Aorta (tissue), 5 donors: ENCODE measurements around the gene THBS3. TPM values are rescaled to one million over a fixed set of nuclear protein-coding genes. Genes with fewer than 3 reads are reported as not detected.
A peak's percentile ranks its signal among the peaks of the same experiment; 100 is the strongest.
"Not testable (repeated sequence)": the region's sequence is repeated elsewhere in the genome, so short reads cannot be mapped to it uniquely, and the experiment has no call there.

Experiments
- ATAC-seq: fragments of 200-7000 bp; cut with Tn5 transposase; one replicate; pipeline ENCODE4 v1.9.1; 2022; ENCODE audit warnings: moderate library complexity; ENCODE audit not compliant: low FRiP score
- DNase-seq, 2 donors: peaks; one replicate each; pipeline ENCODE4 v3.0.0-alpha.2; 2020
- H3K27ac ChIP-seq, 2 donors: one replicate each; pipeline ENCODE4 v1.5.1; 2013; ENCODE audit warnings: low read length in 2 of 2, mild to moderate bottlenecking in 2 of 2, moderate library complexity in 2 of 2, control low read depth in 1 of 2, inconsistent platforms in 1 of 2, low read depth in 1 of 2
- H3K27me3 ChIP-seq, 2 donors: one replicate each; pipeline ENCODE4 v1.6.1; 2013; ENCODE audit warnings: control low read depth in 1 of 2, low read length in 1 of 2, mild to moderate bottlenecking in 1 of 2, moderate library complexity in 1 of 2; ENCODE audit not compliant: insufficient read depth in 2 of 2, control insufficient read depth in 1 of 2
- H3K36me3 ChIP-seq, 2 donors: one replicate each; pipeline ENCODE4 v1.6.1; 2013; ENCODE audit warnings: control low read depth in 1 of 2, low read length in 1 of 2, mild to moderate bottlenecking in 1 of 2; ENCODE audit not compliant: insufficient read depth in 2 of 2, control insufficient read depth in 1 of 2
- H3K4me1 ChIP-seq, 2 donors: one replicate each; pipeline ENCODE4 v1.6.1; 2013; ENCODE audit warnings: low read length in 2 of 2, control low read depth in 1 of 2, mild to moderate bottlenecking in 1 of 2, moderate library complexity in 1 of 2; ENCODE audit not compliant: insufficient read depth in 2 of 2, control insufficient read depth in 1 of 2
- H3K4me3 ChIP-seq, 2 donors: one replicate each; pipeline ENCODE4 v1.5.1; 2013; ENCODE audit warnings: low read length in 2 of 2, control low read depth in 1 of 2, mild to moderate bottlenecking in 1 of 2
- H3K9me3 ChIP-seq: one replicate; pipeline ENCODE4 v1.6.1; 2013; ENCODE audit warnings: mild to moderate bottlenecking, low read length; ENCODE audit not compliant: control insufficient read depth
- WGBS, 2 donors: extraction: QIAGEN DNeasy Blood & Tissue Kit; methylation state at CpG; one replicate each; pipeline ENCODE4 v1.1.7; 2013; 5-methylcytosine and 5-hydroxymethylcytosine counted together
- intact Hi-C, 2 donors: fragments of 100-400 bp; cut with DNase I; formaldehyde crosslinking; loops; one replicate each; pipeline versions ENCODE4 v1.14.2 to v1.15.0; 2022
- polyA plus RNA-seq, 2 donors: library from polyadenylated mRNA; stranded (reverse); fragments of 200-250 nt; gene quantifications; one replicate each; pipeline ENCODE4 v1.2.3, GENCODE V29; 2013
- total RNA-seq, 2 donors: library from RNA; stranded (reverse); fragmentation: NEBNext Ultra II Directional; extraction: Animal tissue kit (Norgen Biotek cat#: 25700); gene quantifications; one replicate each; pipeline ENCODE4 v1.2.1, GENCODE V29; 2021
- donor health status: healthy with polysubstance abuse.
- donor health status: Bipolar disorder and iron deficiency.
- donor health status: DM: no; HTN: no; CAD: no.
- donor health status: DM: no; HTN: no; CAD: no.
- donor health status: DM: yes; HTN: yes; CAD: no.

THBS3 gene
- total and polyA plus RNA-seq, 4 donors: 21.7 to 195 (median 78.4) TPM

GRCh38 chr1:155164625-155165024, 43.1 kb downstream of the THBS3 start:
- H3K27me3 ChIP-seq, H3K4me3 ChIP-seq, H3K4me1 ChIP-seq, ATAC-seq, H3K27ac ChIP-seq, H3K9me3 ChIP-seq, H3K36me3 ChIP-seq, intact Hi-C loops: not testable (repeated sequence)
- DNase-seq: peak in 1 of 2 donors; percentile 5
- WGBS, 2 donors: 94 to 98% methylated on average over 11 of the region's 11 CpGs

GRCh38 chr1:155163785-155164184, 43.9 kb downstream of the THBS3 start:
- H3K9me3 ChIP-seq, H3K4me3 ChIP-seq, H3K36me3 ChIP-seq, H3K4me1 ChIP-seq, intact Hi-C loops, ATAC-seq, H3K27ac ChIP-seq, H3K27me3 ChIP-seq, DNase-seq: not testable (repeated sequence)
- 94 to 98% methylated on average over 4 of the region's 4 CpGs for WGBS, 2 donors

- H3K9me3 ChIP-seq, ATAC-seq, H3K27ac ChIP-seq, H3K36me3 ChIP-seq, DNase-seq, intact Hi-C loops, H3K4me3 ChIP-seq, H3K4me1 ChIP-seq, H3K27me3 ChIP-seq: not testable (repeated sequence)
- 95 to 100% methylated on average over 6 of the region's 6 CpGs for WGBS, 2 donors
These were observed 45.1 kb downstream of the THBS3 start for GRCh38 chr1:155162631-155163030.

- Histone ChIP-seq H3K36me3 (no peaks in the 10 kb centered on the region), H3K27ac (no peak overlapping the region), H3K27me3 (no peaks in the 10 kb centered on the region), H3K4me3 (no peak overlapping the region), H3K4me1 (no peaks in the 10 kb centered on the region), H3K9me3 (no peaks in the 10 kb centered on the region)
- DNase-seq: no peak
- 78 to 82% methylated on average over 8 of the region's 8 CpGs for WGBS, 2 donors
- no peak for ATAC-seq
- intact Hi-C loops: no loop called here
These were observed 47.6 kb downstream of the THBS3 start for GRCh38 chr1:155160128-155160527.

GRCh38 chr1:155158991-155159390, 48.7 kb downstream of the THBS3 start:
- Histone ChIP-seq H3K27ac (no peak overlapping the region), H3K4me3 (no peak overlapping the region), H3K9me3 (no peaks in the 10 kb centered on the region), H3K4me1 (no peaks in the 10 kb centered on the region), H3K27me3 (no peaks in the 10 kb centered on the region), H3K36me3 (no peaks in the 10 kb centered on the region)
- intact Hi-C loops: no loop called here
- ATAC-seq (no peak), DNase-seq (no peak)
- WGBS, 2 donors: 76 to 83% methylated on average over 1 of the region's 1 CpG

- H3K36me3 ChIP-seq, ATAC-seq, H3K4me1 ChIP-seq, H3K27ac ChIP-seq, H3K4me3 ChIP-seq, intact Hi-C loops, H3K27me3 ChIP-seq, DNase-seq, H3K9me3 ChIP-seq: not testable (repeated sequence)
- 68 to 69% methylated on average over 3 of the region's 3 CpGs for WGBS, 2 donors
These were observed 51.6 kb downstream of the THBS3 start for GRCh38 chr1:155155996-155156643.

Other genes with a start within 250 kb of the THBS3 start
- gene PYGO2, start 246.1 kb downstream of the THBS3 start, total RNA-seq: 10 to 100 TPM; 17.3 to 23.6 TPM
- 10 to 100 TPM; 11.6 to 16.6 TPM for gene PYGO2, start 246.1 kb downstream of the THBS3 start, polyA plus RNA-seq
- gene SHC1, start 237.2 kb downstream of the THBS3 start, total RNA-seq: 100 to 1,000 TPM; 165 to 182 TPM
- gene SHC1, start 237.2 kb downstream of the THBS3 start, polyA plus RNA-seq: 100 to 1,000 TPM in 1 of 2 donors, 10 to 100 TPM in 1; 39.1 to 179 TPM
- 10 to 100 TPM; 19.3 to 25.5 TPM for gene CKS1B, start 233.2 kb downstream of the THBS3 start, total RNA-seq
- gene CKS1B, start 233.2 kb downstream of the THBS3 start, polyA plus RNA-seq: 10 to 100 TPM; 38.9 to 58.9 TPM
- gene FLAD1, start 224.6 kb downstream of the THBS3 start, total RNA-seq: 10 to 100 TPM; 14.5 to 17.6 TPM
- 10 to 100 TPM; 23.8 to 24.2 TPM for gene FLAD1, start 224.6 kb downstream of the THBS3 start, polyA plus RNA-seq
- gene LENEP, start 214.3 kb downstream of the THBS3 start, total RNA-seq: not detected
- gene LENEP, start 214.3 kb downstream of the THBS3 start, polyA plus RNA-seq: not detected
- gene ZBTB7B, start 205.1 kb downstream of the THBS3 start, total RNA-seq: 10 to 100 TPM; 46.4 to 71.1 TPM
- 10 to 100 TPM; 23.3 to 32.8 TPM for gene ZBTB7B, start 205.1 kb downstream of the THBS3 start, polyA plus RNA-seq
- gene DCST2, start 174.1 kb downstream of the THBS3 start, total RNA-seq: 1 to 10 TPM in 1 of 2 donors, under 1 TPM in 1; 0.75 to 1.8 TPM
- 1 to 10 TPM in 1 of 2 donors, under 1 TPM in 1; 0.25 to 5.6 TPM for gene DCST2, start 174.1 kb downstream of the THBS3 start, polyA plus RNA-seq
- under 1 TPM in 1 of 2 donors, not detected in 1; 0.26 TPM for gene DCST1, start 174.1 kb downstream of the THBS3 start, total RNA-seq
- gene DCST1, start 174.1 kb downstream of the THBS3 start, polyA plus RNA-seq: not detected
- gene ADAM15, start 156.6 kb downstream of the THBS3 start, total RNA-seq: 100 to 1,000 TPM; 129 to 180 TPM
- 10 to 100 TPM; 17.3 to 89.3 TPM for gene ADAM15, start 156.6 kb downstream of the THBS3 start, polyA plus RNA-seq
- gene EFNA4, start 144.2 kb downstream of the THBS3 start, total RNA-seq: 1 to 10 TPM; 3.0 to 5.7 TPM
- 1 to 10 TPM; 3.9 to 4.0 TPM for gene EFNA4, start 144.2 kb downstream of the THBS3 start, polyA plus RNA-seq
- 1 to 10 TPM; 1.8 to 3.2 TPM for gene EFNA3, start 129.1 kb downstream of the THBS3 start, total RNA-seq
- gene EFNA3, start 129.1 kb downstream of the THBS3 start, polyA plus RNA-seq: under 1 TPM in 1 of 2 donors, not detected in 1; 0.41 TPM
- 10 to 100 TPM; 18.9 to 49.1 TPM for gene EFNA1, start 80.0 kb downstream of the THBS3 start, total RNA-seq
- 10 to 100 TPM in 1 of 2 donors, 1 to 10 TPM in 1; 7.1 to 12.1 TPM for gene EFNA1, start 80.0 kb downstream of the THBS3 start, polyA plus RNA-seq
- gene SLC50A1, start 72.0 kb downstream of the THBS3 start, total RNA-seq: 10 to 100 TPM; 19.8 to 26.8 TPM
- gene SLC50A1, start 72.0 kb downstream of the THBS3 start, polyA plus RNA-seq: 10 to 100 TPM; 22.7 to 28.2 TPM
- gene DPM3, start 67.4 kb downstream of the THBS3 start, total RNA-seq: 10 to 100 TPM; 42.4 to 52.4 TPM
- gene DPM3, start 67.4 kb downstream of the THBS3 start, polyA plus RNA-seq: 100 to 1,000 TPM; 162 to 200 TPM
- 100 to 1,000 TPM; 136 to 143 TPM for gene KRTCAP2, start 34.6 kb downstream of the THBS3 start, total RNA-seq
- 100 to 1,000 TPM; 179 to 255 TPM for gene KRTCAP2, start 34.6 kb downstream of the THBS3 start, polyA plus RNA-seq
- gene TRIM46, start 34.0 kb downstream of the THBS3 start, total RNA-seq: 1 to 10 TPM; 1.6 to 3.4 TPM
- gene TRIM46, start 34.0 kb downstream of the THBS3 start, polyA plus RNA-seq: 1 to 10 TPM in 1 of 2 donors, under 1 TPM in 1; 0.50 to 2.1 TPM
- 10 to 100 TPM; 20.3 to 21.3 TPM for gene MTX1, start 798 bp upstream of the THBS3 start, total RNA-seq
- gene MTX1, start 798 bp upstream of the THBS3 start, polyA plus RNA-seq: 10 to 100 TPM; 26.2 to 52.9 TPM
- 10 to 100 TPM; 22.8 to 28.7 TPM for gene ENTREP3, start 47.6 kb upstream of the THBS3 start, total RNA-seq
- gene ENTREP3, start 47.6 kb upstream of the THBS3 start, polyA plus RNA-seq: 10 to 100 TPM in 1 of 2 donors, 1 to 10 TPM in 1; 6.0 to 25.4 TPM
- 10 to 100 TPM; 36.9 to 39.7 TPM for gene SCAMP3, start 54.5 kb upstream of the THBS3 start, total RNA-seq
- gene SCAMP3, start 54.5 kb upstream of the THBS3 start, polyA plus RNA-seq: 10 to 100 TPM; 11.9 to 46.8 TPM
- 10 to 100 TPM; 39.6 to 63.0 TPM for gene CLK2, start 65.6 kb upstream of the THBS3 start, total RNA-seq
- 10 to 100 TPM in 1 of 2 donors, 1 to 10 TPM in 1; 9.3 to 88.6 TPM for gene CLK2, start 65.6 kb upstream of the THBS3 start, polyA plus RNA-seq
- 1 to 10 TPM; 1.8 to 5.7 TPM for gene HCN3, start 69.6 kb upstream of the THBS3 start, total RNA-seq
- gene HCN3, start 69.6 kb upstream of the THBS3 start, polyA plus RNA-seq: 1 to 10 TPM in 1 of 2 donors, under 1 TPM in 1; 0.13 to 3.1 TPM
- not detected for gene PKLR, start 93.5 kb upstream of the THBS3 start, total RNA-seq
- 1 to 10 TPM in 1 of 2 donors, not detected in 1; 1.0 TPM for gene PKLR, start 93.5 kb upstream of the THBS3 start, polyA plus RNA-seq
- 100 to 1,000 TPM in 1 of 2 donors, 10 to 100 TPM in 1; 88.6 to 104 TPM for gene FDPS, start 101.0 kb upstream of the THBS3 start, total RNA-seq
- 100 to 1,000 TPM in 1 of 2 donors, 10 to 100 TPM in 1; 72.9 to 127 TPM for gene FDPS, start 101.0 kb upstream of the THBS3 start, polyA plus RNA-seq
- gene RUSC1, start 113.0 kb upstream of the THBS3 start, total RNA-seq: 10 to 100 TPM; 41.2 to 50.8 TPM
- 100 to 1,000 TPM in 1 of 2 donors, 10 to 100 TPM in 1; 19.7 to 102 TPM for gene RUSC1, start 113.0 kb upstream of the THBS3 start, polyA plus RNA-seq